ENCODE data around the gene ZNF750.

ZNF750 gene

GRCh38 chr17:82839617-82840292 is at the start of gene ZNF750:
ZNF750 (minus strand) TSS chr17:82840022; CDS start chr17:82832454, 7,568 bp downstream.
- no peak for TF ChIP-seq CTCF (conservative IDR thresholded peaks at IDR 0.05)
- no peak for TF ChIP-seq ZFX (IDR thresholded peaks at IDR 0.05)
- H3K27ac ChIP-seq, result no peak within 1 kb of the TSS

GRCh38 chr17:82888583-82889495 is 49.0 kb upstream of the ZNF750 start:
- TF ChIP-seq CTCF (conservative IDR thresholded peaks at IDR 0.05) (no peak), ZFX (IDR thresholded peaks at IDR 0.05) (no peak)
- peak overlapping the region; percentile 99 for H3K27ac ChIP-seq

GRCh38 chr17:82887255-82888164 is 47.7 kb upstream of the ZNF750 start:
- H3K27ac ChIP-seq, result peak overlapping the region; percentile 99
- TF ChIP-seq ZFX (IDR thresholded peaks at IDR 0.05) (no peak), CTCF (conservative IDR thresholded peaks at IDR 0.05) (no peak)

GRCh38 chr17:82884970-82885353 is 45.1 kb upstream of the ZNF750 start:
- H3K27ac ChIP-seq, result no peak overlapping the region
- TF ChIP-seq CTCF (conservative IDR thresholded peaks at IDR 0.05), result no peak
- no peak for TF ChIP-seq ZFX (IDR thresholded peaks at IDR 0.05)

GRCh38 chr17:82884341-82884969 is 44.6 kb upstream of the ZNF750 start:
- H3K27ac ChIP-seq, result peak overlapping the region; percentile 81
- TF ChIP-seq CTCF (conservative IDR thresholded peaks at IDR 0.05) (no peak), ZFX (IDR thresholded peaks at IDR 0.05) (no peak)

- peak overlapping the region; percentile 81 for H3K27ac ChIP-seq
- TF ChIP-seq CTCF (conservative IDR thresholded peaks at IDR 0.05), result no peak
- TF ChIP-seq ZFX (IDR thresholded peaks at IDR 0.05), result no peak
Measured at GRCh38 chr17:82883419-82884031, 43.7 kb upstream of the ZNF750 start.

All from C4-2B (cell line).